Hippocampal formation (tissue), 2 donors: ENCODE data around the gene TNFAIP3.

Experiments used
- DNase-seq, 2 donors: peaks; one replicate each; lab custom pipeline; 2025; lab: John Stamatoyannopoulos, UW

Gene TNFAIP3

DNA sequence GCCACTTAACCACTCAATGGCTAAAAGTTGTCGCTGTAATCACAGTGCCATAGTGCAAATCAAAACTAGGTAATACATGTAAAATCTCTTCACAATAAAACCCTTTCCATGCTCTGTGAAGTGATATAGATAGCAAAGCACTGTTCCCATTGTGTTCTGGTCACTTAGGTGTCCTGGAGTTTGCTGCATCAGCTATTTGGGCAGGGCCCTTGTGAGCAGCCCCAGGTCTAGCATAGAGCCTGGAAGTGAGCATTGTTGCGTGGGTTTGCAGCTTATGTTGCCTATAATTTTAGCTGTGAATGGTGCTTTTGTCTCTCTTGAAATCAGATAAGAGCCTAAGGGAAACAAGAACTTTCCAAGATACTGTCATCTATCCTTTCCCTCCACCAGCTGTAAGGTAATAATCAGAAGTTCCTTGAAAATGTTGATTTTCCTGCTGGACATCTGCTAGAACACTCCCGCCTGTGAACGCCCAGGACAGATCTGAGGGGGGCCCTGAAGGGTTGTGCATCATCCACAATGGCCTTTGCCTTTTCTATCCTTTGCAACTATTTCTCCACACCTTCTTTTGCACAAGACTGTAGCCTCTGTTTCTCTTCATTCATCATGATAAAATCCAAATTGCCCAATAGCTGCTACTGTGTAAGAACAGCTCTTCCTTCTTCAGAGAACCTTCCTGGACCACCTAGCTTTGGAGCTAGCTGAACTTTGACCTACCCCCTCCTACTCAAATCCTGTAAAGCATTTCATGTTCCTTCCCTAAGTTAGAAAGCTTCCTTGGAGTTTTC is 57.0 kb downstream of the TNFAIP3 start:
- no peak for DNase-seq

DNA sequence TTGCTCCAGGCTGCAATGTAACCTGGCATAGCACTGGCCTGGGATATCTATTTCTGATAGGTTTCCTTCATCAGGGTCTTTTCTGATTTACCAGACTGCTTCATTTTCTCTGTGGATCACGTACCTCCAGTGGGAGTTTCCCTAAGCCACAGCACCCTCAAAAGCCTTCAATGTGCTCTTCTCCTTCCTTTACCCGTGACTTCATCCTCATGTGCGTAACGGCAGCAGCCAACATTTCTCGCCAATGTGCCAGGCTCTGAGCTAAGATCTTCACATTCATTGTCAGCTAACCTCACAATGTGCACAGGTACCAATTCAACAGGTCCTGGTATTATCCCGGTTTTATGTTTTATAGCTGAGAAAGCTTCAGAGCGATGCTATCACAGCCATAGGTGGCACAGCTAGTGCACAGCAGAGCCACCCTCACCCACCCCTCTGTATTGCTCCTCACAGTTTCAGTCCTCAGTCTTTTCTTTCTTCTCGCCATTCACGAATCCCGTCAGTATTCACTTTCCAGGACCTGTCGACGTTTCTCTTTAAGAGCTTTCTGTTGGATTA is 58.2 kb downstream of the TNFAIP3 start:
- DNase-seq = no peak

DNA sequence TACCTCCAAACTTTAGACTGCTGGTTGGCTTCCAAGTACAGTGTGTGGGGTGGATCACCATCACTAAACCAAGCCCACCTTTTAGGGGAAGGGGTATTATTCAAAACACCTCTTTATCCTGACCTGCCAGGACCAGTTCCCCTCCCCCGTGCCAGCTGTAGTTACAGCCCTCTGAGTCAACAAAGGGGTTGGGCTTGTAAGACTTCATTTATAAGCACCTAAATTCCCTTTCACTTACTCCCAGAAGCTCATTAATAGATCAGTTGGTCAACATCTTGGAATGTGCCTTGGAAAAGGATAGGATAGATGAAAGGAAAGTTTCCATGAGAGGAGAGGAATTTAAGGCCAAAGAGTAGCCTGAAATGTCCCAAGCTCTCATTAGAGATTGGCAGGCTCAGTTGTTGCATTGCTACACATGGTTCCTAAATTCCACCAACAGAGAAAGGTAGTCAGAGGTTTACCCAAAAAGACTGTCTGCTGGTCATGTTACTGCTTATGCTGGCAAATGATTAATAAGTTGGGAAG is 59.2 kb downstream of the TNFAIP3 start:
- no peak for DNase-seq

DNA sequence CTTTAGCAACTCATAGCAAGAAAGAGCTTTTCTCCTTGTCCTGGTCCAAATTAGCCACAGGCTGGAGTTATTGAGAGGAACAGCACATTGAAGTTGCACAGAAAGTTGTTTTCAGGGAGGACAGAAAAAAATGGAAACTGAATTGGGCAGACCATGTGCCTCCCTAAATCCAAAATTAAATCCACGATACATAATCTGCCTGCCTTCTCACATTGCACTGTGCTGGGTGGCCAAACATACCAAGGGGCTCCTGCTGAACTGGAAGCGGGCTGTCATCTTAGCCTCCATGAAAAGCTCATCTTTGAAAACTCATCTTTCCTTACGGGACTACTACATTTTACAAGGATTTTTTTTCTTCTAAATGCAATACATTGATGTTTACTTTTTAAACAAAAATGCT is 59.9 kb downstream of the TNFAIP3 start:
- DNase-seq = no peak

DNA sequence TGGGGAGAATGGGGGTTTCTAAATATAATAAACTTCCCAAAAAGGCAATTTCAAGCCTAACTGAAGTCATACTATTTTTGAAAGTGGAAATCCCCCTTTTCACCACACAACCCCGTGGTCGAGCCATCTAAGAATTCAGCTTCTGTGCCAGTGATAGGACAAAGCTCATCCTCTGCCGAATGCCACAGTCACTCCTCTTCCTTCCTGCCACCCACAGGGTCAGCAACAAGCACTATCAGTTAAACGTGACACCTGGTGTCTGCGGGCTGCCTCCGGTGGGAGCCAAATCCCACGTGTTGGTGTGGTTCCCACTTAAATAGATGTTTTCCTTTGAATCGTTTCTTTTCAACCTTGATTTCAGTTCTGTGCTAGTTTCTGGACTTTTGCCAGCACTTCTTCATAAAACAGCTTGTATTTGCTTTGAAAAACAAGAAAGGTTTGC is 60.7 kb downstream of the TNFAIP3 start:
- DNase-seq = no peak

DNA sequence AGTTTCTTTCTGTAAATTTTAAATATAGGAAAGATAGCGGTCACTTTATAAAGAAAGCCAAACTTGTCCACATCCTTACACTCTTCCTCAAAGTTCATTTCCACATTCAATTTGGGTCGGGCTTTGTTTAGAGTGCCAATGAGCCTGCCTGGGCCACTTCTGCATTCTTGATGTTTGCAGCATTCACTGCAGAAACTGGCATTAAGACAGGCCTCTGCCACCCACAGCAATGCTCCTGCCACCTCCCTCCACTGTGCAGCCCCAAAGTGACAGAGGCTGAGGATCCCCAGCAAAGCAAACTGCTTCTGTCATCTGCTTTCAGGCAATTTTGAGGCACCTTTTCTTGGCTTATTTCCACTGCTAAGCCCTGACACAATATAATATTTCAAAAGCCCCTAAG is 61.2 kb downstream of the TNFAIP3 start:
- DNase-seq = peak in 1 of 2 donors; percentile 19

DNA sequence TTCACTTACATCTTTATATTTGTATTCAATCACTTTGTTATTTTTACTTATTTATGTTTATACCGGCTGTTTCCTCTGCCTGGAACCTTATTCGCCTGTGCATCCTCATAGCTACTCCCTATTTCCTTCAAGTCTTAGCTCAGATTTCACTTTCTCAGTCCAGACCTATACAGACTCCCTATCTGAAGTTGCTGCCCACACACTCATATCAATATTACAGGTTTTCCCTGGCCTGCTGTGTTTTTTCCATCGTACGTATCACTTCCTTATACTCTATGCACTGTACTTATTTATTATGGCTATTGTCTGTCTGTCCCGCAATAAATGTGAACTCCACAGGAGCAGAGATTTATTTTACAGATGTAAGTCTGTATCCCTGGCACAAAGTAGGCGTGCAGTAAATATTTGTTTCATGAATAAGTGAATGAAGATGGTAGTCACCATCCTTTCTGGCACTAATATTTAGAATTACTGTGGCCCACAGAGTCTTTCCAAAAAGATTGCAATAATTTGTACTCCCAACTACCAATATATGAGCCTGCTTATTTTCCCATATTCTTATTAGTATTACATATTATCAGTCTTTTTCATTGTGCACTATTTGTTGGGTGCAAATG is 64.9 kb downstream of the TNFAIP3 start:
- DNase-seq = no peak
